ACC112 (cell line): ENCODE results near the gene RAB11A.
A peak's percentile ranks its signal among the peaks of the same experiment; 100 is the strongest.

Source experiments
- H2AFZ ChIP-seq: fragments of 200-600 bp; sonication (generic); one replicate; pipeline ENCODE4 v1.6.0; 2017; ENCODE audit warnings: antibody characterized with exemption, low read length; ENCODE audit not compliant: unreplicated experiment
- H3K27ac ChIP-seq: fragments of 200-600 bp; sonication (generic); 2 replicates; pipeline ENCODE4 v1.5.1; 2014; ENCODE audit warnings: low read depth, mild to moderate bottlenecking, antibody characterized with exemption, low read length, moderate library complexity
- H3K27me3 ChIP-seq: fragments of 200-600 bp; sonication (generic); 2 replicates; pipeline ENCODE4 v1.6.1; 2014; ENCODE audit warnings: mild to moderate bottlenecking, antibody characterized with exemption, low read length, moderate library complexity, mixed read lengths; ENCODE audit not compliant: insufficient read depth
- H3K36me3 ChIP-seq: fragments of 200-600 bp; sonication (generic); 2 replicates; pipeline ENCODE4 v1.6.1; 2016; ENCODE audit warnings: mild to moderate bottlenecking, antibody characterized with exemption, low read length, moderate library complexity, mixed read lengths; ENCODE audit not compliant: insufficient read depth
- H3K4me1 ChIP-seq: fragments of 200-600 bp; sonication (generic); one replicate; pipeline ENCODE4 v1.6.1; 2016; ENCODE audit warnings: low read length, mixed read lengths; ENCODE audit not compliant: insufficient read depth, unreplicated experiment, control insufficient read depth
- H3K4me3 ChIP-seq: fragments of 200-600 bp; sonication (generic); 2 replicates; pipeline ENCODE4 v1.5.1; 2014; ENCODE audit warnings: mild to moderate bottlenecking, low read depth, low read length
- H3K79me2 ChIP-seq: fragments of 200-600 bp; sonication (generic); one replicate; pipeline ENCODE4 v1.6.0; 2016; ENCODE audit warnings: low read length; ENCODE audit not compliant: control insufficient read depth, unreplicated experiment, insufficient read depth

The RAB11A gene

GRCh38 chr15:65833501-65834205, 35.6 kb upstream of the RAB11A start:
- H3K27ac ChIP-seq, result peak overlapping the region; percentile 89
- H3K27me3 ChIP-seq, result no peaks in the 10 kb centered on the region
- peaks cover 23% of the 10 kb centered on the region for H3K4me1 ChIP-seq
- peak overlapping the region; percentile 50 for H3K4me3 ChIP-seq
- no peaks in the 10 kb centered on the region for H3K36me3 ChIP-seq
- no peaks in the 10 kb centered on the region for H3K79me2 ChIP-seq
- peak overlapping the region; percentile 90 for H2AFZ ChIP-seq

GRCh38 chr15:65834603-65835282, 34.5 kb upstream of the RAB11A start:
- Histone ChIP-seq H3K79me2 (no peaks in the 10 kb centered on the region), H3K27ac (no peak overlapping the region), H3K27me3 (no peaks in the 10 kb centered on the region), H3K4me1 (peaks cover 23% of the 10 kb centered on the region), H3K36me3 (no peaks in the 10 kb centered on the region), H2AFZ (no peak overlapping the region), H3K4me3 (no peak overlapping the region)

- Histone ChIP-seq H3K27me3 (no peaks in the 10 kb centered on the region), H3K36me3 (no peaks in the 10 kb centered on the region), H2AFZ (no peak overlapping the region), H3K27ac (no peak overlapping the region), H3K4me3 (no peak overlapping the region), H3K79me2 (no peaks in the 10 kb centered on the region), H3K4me1 (peaks cover 23% of the 10 kb centered on the region)
These were observed 33.8 kb upstream of the RAB11A start for GRCh38 chr15:65835447-65835846.

- Histone ChIP-seq H3K27ac (no peak overlapping the region), H3K27me3 (no peaks in the 10 kb centered on the region), H3K4me3 (no peak overlapping the region), H3K79me2 (no peaks in the 10 kb centered on the region), H3K4me1 (peaks cover 31% of the 10 kb centered on the region), H3K36me3 (no peaks in the 10 kb centered on the region), H2AFZ (no peak overlapping the region)
These were observed 32.6 kb upstream of the RAB11A start for GRCh38 chr15:65836665-65837064.

- Histone ChIP-seq H3K27ac (no peak overlapping the region), H3K4me1 (peaks cover 30% of the 10 kb centered on the region), H3K4me3 (no peak overlapping the region), H3K36me3 (no peaks in the 10 kb centered on the region), H3K27me3 (no peaks in the 10 kb centered on the region), H2AFZ (no peak overlapping the region), H3K79me2 (no peaks in the 10 kb centered on the region)
These were observed 31.7 kb upstream of the RAB11A start for GRCh38 chr15:65837301-65838294.

GRCh38 chr15:65839354-65839901, 29.9 kb upstream of the RAB11A start:
- no peaks in the 10 kb centered on the region for H3K36me3 ChIP-seq
- H2AFZ ChIP-seq, result no peak overlapping the region
- H3K27me3 ChIP-seq, result no peaks in the 10 kb centered on the region
- H3K79me2 ChIP-seq, result no peaks in the 10 kb centered on the region
- no peak overlapping the region for H3K4me3 ChIP-seq
- peaks cover 12% of the 10 kb centered on the region for H3K4me1 ChIP-seq
- H3K27ac ChIP-seq, result no peak overlapping the region

- no peaks in the 10 kb centered on the region for H3K79me2 ChIP-seq
- H2AFZ ChIP-seq, result no peak overlapping the region
- no peaks in the 10 kb centered on the region for H3K27me3 ChIP-seq
- H3K36me3 ChIP-seq, result no peaks in the 10 kb centered on the region
- H3K4me1 ChIP-seq, result peaks cover 11% of the 10 kb centered on the region
- no peak overlapping the region for H3K27ac ChIP-seq
- no peak overlapping the region for H3K4me3 ChIP-seq
These were observed 29.3 kb upstream of the RAB11A start for GRCh38 chr15:65839985-65840384.

GRCh38 chr15:65841121-65841930, 28.0 kb upstream of the RAB11A start:
- peak overlapping the region; percentile 0; the same call in 1 of the 2 replicates for H3K27ac ChIP-seq
- H3K36me3 ChIP-seq, result no peaks in the 10 kb centered on the region
- H3K4me3 ChIP-seq, result peak overlapping the region; percentile 11; the same call in 1 of the 2 replicates
- peaks cover 11% of the 10 kb centered on the region for H3K4me1 ChIP-seq
- H3K79me2 ChIP-seq, result no peaks in the 10 kb centered on the region
- peak overlapping the region; percentile 96 for H2AFZ ChIP-seq
- no peaks in the 10 kb centered on the region for H3K27me3 ChIP-seq

GRCh38 chr15:65845826-65846519, 23.3 kb upstream of the RAB11A start:
- Histone ChIP-seq H3K4me1 (peaks cover 10% of the 10 kb centered on the region), H3K27me3 (no peaks in the 10 kb centered on the region), H3K79me2 (no peaks in the 10 kb centered on the region), H3K27ac (no peak overlapping the region), H3K4me3 (no peak overlapping the region), H2AFZ (peak overlapping the region; percentile 83), H3K36me3 (no peaks in the 10 kb centered on the region)
